GM12878 (cell line): ENCODE results near the gene BTBD19. TPM values are rescaled to one million over a fixed set of nuclear protein-coding genes. Genes with fewer than 3 reads are reported as not detected.

Experiments
- ATAC-seq: fragments of 200-7000 bp; cut with Tn5 transposase; 3 replicates; pipeline ENCODE4 v1.9.1; 2020; ENCODE audit warnings: mild to moderate bottlenecking, moderate library complexity
- BruUV-seq: library from RNA; stranded (reverse); fragments of 400-500 nt; replicated peaks from 2 replicates; lab custom pipeline; 2021; lab: Mats Ljungman, UMichigan
- CTCF ChIA-PET: fragments of 300-600 bp; sonication (Branson Sonifier 250); formaldehyde crosslinking; extraction: SDS; loops from one replicate; lab custom pipeline; 2021; ENCODE audit warnings: inconsistent platforms; lab: Yijun Ruan, JAX
- POLR2A ChIA-PET: fragments of 350-600 bp; formaldehyde crosslinking; extraction: SDS; loops from one replicate; lab custom pipeline; 2021; ENCODE audit warnings: inconsistent platforms; lab: Charles Lee
- RAD21 ChIA-PET: fragments of 300-600 bp; sonication (Branson Sonifier 250); formaldehyde crosslinking; loops from one replicate; lab custom pipeline; 2023; ENCODE audit warnings: antibody characterized with exemption; ENCODE audit not compliant: unreplicated experiment; lab: Charles Lee
- SMC1A ChIA-PET: fragments of 300-600 bp; sonication (Branson Sonifier 250); formaldehyde crosslinking; loops from one replicate; lab custom pipeline; 2023; ENCODE audit not compliant: unreplicated experiment, uncharacterized antibody; lab: Charles Lee
- DNase-seq: peaks from one replicate; pipeline ENCODE4 v3.0.0-alpha.2; 2011; ENCODE audit warnings: low read depth, low spot score
- FAIRE-seq: peaks from 3 replicates; lab custom pipeline; 2011; peaks lifted over from hg19 to GRCh38; lab: Jason Lieb, UNC
- H2AFZ ChIP-seq: 2 replicates; pipeline ENCODE4 v1.6.0; 2011; ENCODE audit warnings: low read depth, low read length, control low read depth; ENCODE audit not compliant: control insufficient read depth
- H3K27ac ChIP-seq: 2 replicates; pipeline ENCODE4 v1.5.1; 2011; ENCODE audit warnings: control low read depth; ENCODE audit not compliant: control insufficient read depth, insufficient read depth
- H3K27me3 ChIP-seq, 2 experiments: replicated peaks in 1 of 2; 2 replicates each; pipeline versions ENCODE4 v1.6.0 to v1.6.1; 2011; ENCODE audit warnings: low read length in 1 of 2; ENCODE audit not compliant: control insufficient read depth in 2 of 2, insufficient read depth in 2 of 2
- H3K36me3 ChIP-seq, 2 experiments: 2 replicates each; pipeline ENCODE4 v1.5.1; 2011; ENCODE audit warnings: low read length in 1 of 2; ENCODE audit not compliant: control insufficient read depth in 2 of 2, insufficient read depth in 2 of 2
- H3K4me1 ChIP-seq: 2 replicates; pipeline ENCODE4 v1.6.1; 2011; ENCODE audit warnings: mild to moderate bottlenecking, low read length, moderate library complexity, mixed read lengths; ENCODE audit not compliant: control insufficient read depth, insufficient read depth
- H3K4me2 ChIP-seq: 2 replicates; pipeline ENCODE4 v1.6.0; 2011; ENCODE audit warnings: control low read depth; ENCODE audit not compliant: control insufficient read depth, insufficient read depth
- H3K4me3 ChIP-seq: fragments of 200-600 bp; sonication (generic); 2 replicates; pipeline ENCODE4 v1.5.1; 2016
- H3K79me2 ChIP-seq: 2 replicates; pipeline ENCODE4 v1.6.0; 2011; ENCODE audit warnings: low read length; ENCODE audit not compliant: control insufficient read depth, insufficient read depth
- H3K9ac ChIP-seq: 2 replicates; pipeline ENCODE4 v1.8.0; 2011; ENCODE audit warnings: low read length, control low read depth, mixed read lengths; ENCODE audit not compliant: control insufficient read depth, insufficient read depth
- H3K9me3 ChIP-seq: replicated peaks from 3 replicates; pipeline ENCODE4 v1.5.1; 2011; ENCODE audit warnings: mild to moderate bottlenecking, low read length; ENCODE audit not compliant: control insufficient read depth, insufficient read depth
- H4K20me1 ChIP-seq: 2 replicates; pipeline ENCODE4 v1.6.0; 2011; ENCODE audit not compliant: control insufficient read depth, insufficient read depth
- CEBPB ChIP-seq, 2 experiments: fragments of 150-350 bp in 1 of 2; IDR thresholded peaks; 2 replicates each; pipeline ENCODE4 v1.6.1; 2012 to 2014; ENCODE audit warnings: low read depth in 2 of 2, low read length in 2 of 2, borderline replicate concordance in 1 of 2, inconsistent platforms in 1 of 2
- CUX1 ChIP-seq: IDR thresholded peaks from 2 replicates; pipeline ENCODE4 v1.6.1; 2012; ENCODE audit warnings: improper control_type of control experiment, low read depth, low read length; ENCODE audit not compliant: insufficient replicate concordance
- E2F4 ChIP-seq: IDR thresholded peaks from 2 replicates; pipeline ENCODE4 v1.6.1; 2012; ENCODE audit warnings: low read depth, low read length, improper control_type of control experiment
- KLF5 ChIP-seq: fragments of 450-650 bp; IDR thresholded peaks from 2 replicates; pipeline ENCODE4 v1.6.1; 2014; ENCODE audit warnings: mild to moderate bottlenecking; ENCODE audit not compliant: partially characterized antibody
- NBN ChIP-seq: fragments of 450-650 bp; IDR thresholded peaks from 2 replicates; pipeline ENCODE4 v1.6.1; 2016
- NR2F1 ChIP-seq: fragments of 450-650 bp; conservative IDR thresholded peaks from 2 replicates; pipeline ENCODE4 v1.6.1; 2017; ENCODE audit warnings: mild to moderate bottlenecking
- RFX5 ChIP-seq: IDR thresholded peaks from 2 replicates; pipeline ENCODE4 v1.6.1; 2011; ENCODE audit warnings: low read depth, low read length, improper control_type of control experiment
- RUNX3 ChIP-seq: IDR thresholded peaks from 2 replicates; pipeline ENCODE4 v1.6.1; 2012; ENCODE audit warnings: low read length, inconsistent platforms
- SKIL ChIP-seq: fragments of 450-650 bp; IDR thresholded peaks from 2 replicates; pipeline ENCODE4 v1.6.1; 2017; ENCODE audit warnings: mild to moderate bottlenecking, low read depth, inconsistent platforms; ENCODE audit not compliant: poor library complexity, severe bottlenecking
- SMAD1 ChIP-seq: fragments of 450-650 bp; IDR thresholded peaks from 2 replicates; pipeline ENCODE4 v1.6.1; 2018; ENCODE audit warnings: mild to moderate bottlenecking, low read depth; ENCODE audit not compliant: partially characterized antibody
- SMARCA5 ChIP-seq: fragments of 450-650 bp; IDR thresholded peaks from 2 replicates; pipeline ENCODE4 v1.6.1; 2017; ENCODE audit warnings: mild to moderate bottlenecking
- USF2 ChIP-seq: IDR thresholded peaks from 2 replicates; pipeline ENCODE4 v1.6.1; 2011; ENCODE audit warnings: low read depth, low read length, improper control_type of control experiment, borderline replicate concordance
- ZNF207 ChIP-seq: fragments of 450-650 bp; IDR thresholded peaks from 2 replicates; pipeline ENCODE4 v1.6.1; 2014; ENCODE audit warnings: antibody characterized with exemption, mild to moderate bottlenecking, borderline replicate concordance
- ZNF24 ChIP-seq: fragments of 450-650 bp; IDR thresholded peaks from 2 replicates; pipeline ENCODE4 v1.6.1; 2017; ENCODE audit warnings: antibody characterized with exemption, mild to moderate bottlenecking
- WGBS: methylation state at CpG from one replicate; pipeline ENCODE4 v1.1.6; 2016; ENCODE audit warnings: low lambda C conversion rate; ENCODE audit not compliant: insufficient replicate concordance, insufficient coverage; ENCODE audit errors: missing lambda C conversion rate; 5-methylcytosine and 5-hydroxymethylcytosine counted together
- in situ Hi-C: fragments of 300-500 bp; cut with MboI; formaldehyde crosslinking; loops from 9 replicates; pipeline ENCODE4 v1.14.3; 2018; ENCODE audit warnings: mixed read lengths
- intact Hi-C: fragments of 100-400 bp; cut with micrococcal nuclease; formaldehyde crosslinking; loops from one replicate; pipeline ENCODE4 v1.14.2; 2022; ENCODE audit not compliant: unreplicated experiment
- polyA plus RNA-seq, 11 experiments: library from polyadenylated mRNA; depleted of rRNA in 4 of 11; unstranded in 6 of 11; stranded (reverse) in 5 of 11; fragments of >200 nt; fragmentation: Nextera tagmentation in 4 of 11; fragmentation: Illumina TruSeq in 1 of 11; extraction: Ambion mirVana in 4 of 11; extraction: Trizol in 1 of 11; gene quantifications; 1 replicate in 1 of 11; 2 replicates in 10 of 11; pipeline versions ENCODE4 v1.2.1 to v1.2.3, GENCODE V29; 2011 to 2016; ENCODE audit warnings: inconsistent platforms in 2 of 11, missing spikeins in 2 of 11, low read depth in 1 of 11
- total RNA-seq, 4 experiments: library from RNA; depleted of rRNA in 3 of 4; stranded (reverse); fragments of >200 nt in 3 of 4; fragmentation: Illumina TruSeq in 1 of 4; extraction: Trizol in 1 of 4; gene quantifications; 2 replicates each; pipeline versions ENCODE4 v1.2.1 to v1.2.3, GENCODE V29; 2013 to 2021

BTBD19 gene
- total and polyA plus RNA-seq, 10 of the 15 experiments (the other 5 are each of a cell fraction or from before 2014, with no cell fraction given) = 0.13 to 2.7 (median 0.42) TPM

- TF ChIP-seq ZNF207 (no peak), SMARCA5 (no peak), SMAD1 (no peak), NBN (no peak), CUX1 (no peak), KLF5 (no peak), E2F4 (no peak), NR2F1 (no peak), CEBPB (IDR thresholded peaks at IDR 0.05; ENCODE audit: borderline replicate concordance in 1 of 2, low read depth in 2 of 2, low read length in 2 of 2) (no peak), SKIL (no peak), USF2 (no peak), RFX5 (no peak), ZNF24 (no peak), RUNX3 (no peak)
- Histone ChIP-seq H3K79me2 (no peaks in the 10 kb centered on the region), H2AFZ (no peak overlapping the region), H3K27ac (no peak overlapping the region), H3K4me1 (no peaks in the 10 kb centered on the region), H4K20me1 (no peaks in the 10 kb centered on the region), H3K9me3 (no peaks in the 10 kb centered on the region), H3K27me3 (no peaks in the 10 kb centered on the region; a peak in 1 of 4 replicates), H3K4me2 (no peak overlapping the region), H3K9ac (no peak overlapping the region), H3K36me3 (no peaks in the 10 kb centered on the region), H3K4me3 (no peak overlapping the region)
- intact Hi-C loops (no loop called here), in situ Hi-C loops (no loop called here)
- ATAC-seq = peak; percentile 19; the same call in 2 of the 3 replicates
- ChIA-PET POLR2A (interaction anchor here (0.7 to 1.3 kb wide), 2 partner anchors 19 to 204 kb away, joined by 4 to 5 read pairs; partner anchors contain the start of gene BTBD19), SMC1A (interaction anchor here (0.7 to 1.3 kb wide), 4 partner anchors 26 to 475 kb away, joined by 3 read pairs; partner anchors contain the start of gene PLK3), RAD21 (interaction anchor here (1.0 kb wide), 1 partner anchor 9 kb away, joined by 3 read pairs; no protein-coding TSS in a partner anchor), CTCF (interaction anchor here (1.1 to 2.9 kb wide), 4 partner anchors 9 to 188 kb away, joined by 3 to 14 read pairs (median 5); partner anchors contain the start of gene HECTD3)
- no TSS peak for BruUV-seq
- no peak for DNase-seq
- no peak for FAIRE-seq
- 41% methylated on average over 22 of the region's 24 CpGs for WGBS
Measured at GRCh38 chr1:44826375-44827196, 18.3 kb downstream of the BTBD19 start.
